NCI-H2081 treated with DMSO at 0.1 percent for 48 hours (cell line): ENCODE measurements around the gene CNPY4.
"Not testable (repeated sequence)": the region's sequence is repeated elsewhere in the genome, so short reads cannot be mapped to it uniquely, and the experiment has no call there.

Source experiments
- DNase-seq: peaks from one replicate; lab custom pipeline; 2025; lab: John Stamatoyannopoulos, UW

CNPY4 gene

DNA sequence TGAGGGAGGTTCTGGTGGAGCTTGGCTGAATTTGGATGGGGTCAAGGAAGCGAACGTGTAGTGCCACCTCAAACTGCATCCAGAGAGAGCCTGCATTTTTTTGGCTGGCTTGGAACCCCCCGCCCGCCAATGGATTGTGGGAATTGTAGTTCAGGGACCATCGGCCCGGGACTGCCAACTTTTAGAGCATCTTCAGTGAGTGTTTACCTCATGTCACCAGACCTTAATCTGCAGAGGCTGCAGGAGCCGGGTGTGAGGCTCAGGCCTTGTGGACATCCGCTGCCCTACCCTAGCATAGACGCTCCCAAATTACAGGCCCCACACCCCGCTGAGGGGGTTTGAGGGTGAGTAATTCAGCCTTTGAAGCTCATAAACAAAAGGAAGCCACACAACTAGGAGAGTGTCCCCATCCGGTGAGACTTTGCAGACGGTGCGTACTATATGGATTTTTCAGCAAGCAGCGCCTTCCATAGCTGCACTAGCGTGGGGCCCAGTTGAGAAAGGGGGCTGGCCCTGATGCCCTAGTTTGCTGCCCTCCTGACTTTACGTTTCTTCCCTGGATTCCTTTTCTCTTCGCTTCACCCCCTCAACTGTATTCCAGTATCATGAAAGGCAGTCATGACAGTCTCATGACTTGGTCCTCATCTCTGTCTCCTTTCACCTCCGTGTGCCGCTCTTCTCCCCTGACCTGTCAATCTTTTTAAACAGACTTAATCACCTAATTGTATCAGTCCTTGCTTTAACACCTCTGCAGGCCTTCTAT lies 717 bp downstream of the CNPY4 start:
- DNase-seq: no peak

DNA sequence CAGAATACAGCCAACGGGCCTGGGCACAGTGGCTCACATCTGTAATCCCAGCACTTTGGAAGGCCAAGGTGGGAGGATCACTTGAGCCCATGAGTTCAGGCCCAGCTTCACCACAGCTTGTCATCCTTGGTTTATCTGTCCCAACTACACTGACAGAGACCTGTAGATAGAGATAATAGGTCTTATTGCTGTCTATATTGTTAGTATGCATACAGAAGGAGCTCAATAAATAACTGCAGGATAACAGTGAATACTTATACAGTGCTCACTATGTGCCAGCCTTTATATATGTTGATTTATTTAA lies 1.3 kb downstream of the CNPY4 start:
- DNase-seq: no peak

DNA sequence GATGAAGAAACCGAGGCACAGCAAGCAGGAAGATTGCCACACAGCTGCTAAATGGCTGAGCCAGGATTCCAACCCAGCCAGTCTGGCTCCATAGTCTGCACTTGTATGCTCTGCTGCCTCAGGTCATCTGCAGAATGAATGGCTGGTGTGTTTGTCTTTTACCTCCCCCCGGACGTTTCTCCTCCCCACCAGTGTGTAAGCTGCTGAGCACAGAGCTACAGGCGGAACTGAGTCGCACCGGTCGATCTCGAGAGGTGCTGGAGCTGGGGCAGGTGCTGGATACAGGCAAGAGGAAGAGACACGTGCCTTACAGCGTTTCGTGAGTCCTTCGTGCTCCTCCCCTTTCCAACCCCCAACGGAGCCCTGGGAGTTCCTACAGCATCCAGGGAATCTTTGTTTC lies 2.6 kb downstream of the CNPY4 start:
- DNase-seq: peak; percentile 84

DNA sequence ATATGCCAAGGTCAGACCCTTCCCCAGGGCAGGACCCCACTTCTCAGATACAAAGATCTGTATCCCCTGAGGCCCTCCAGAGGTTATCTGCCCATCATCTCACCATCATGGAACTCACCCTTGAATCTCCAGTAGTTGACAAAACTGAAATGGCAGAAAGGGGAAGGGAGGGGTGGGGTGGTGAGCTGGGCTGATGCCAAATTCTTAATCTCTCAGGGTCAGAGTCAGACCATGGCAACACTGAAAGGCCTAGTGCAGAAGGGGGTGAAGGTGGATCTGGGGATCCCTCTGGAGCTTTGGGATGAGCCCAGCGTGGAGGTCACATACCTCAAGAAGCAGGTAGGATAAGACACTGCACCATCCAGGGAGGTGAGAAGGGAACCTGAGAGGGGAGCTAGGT lies 3.1 kb downstream of the CNPY4 start:
- no peak for DNase-seq

DNA sequence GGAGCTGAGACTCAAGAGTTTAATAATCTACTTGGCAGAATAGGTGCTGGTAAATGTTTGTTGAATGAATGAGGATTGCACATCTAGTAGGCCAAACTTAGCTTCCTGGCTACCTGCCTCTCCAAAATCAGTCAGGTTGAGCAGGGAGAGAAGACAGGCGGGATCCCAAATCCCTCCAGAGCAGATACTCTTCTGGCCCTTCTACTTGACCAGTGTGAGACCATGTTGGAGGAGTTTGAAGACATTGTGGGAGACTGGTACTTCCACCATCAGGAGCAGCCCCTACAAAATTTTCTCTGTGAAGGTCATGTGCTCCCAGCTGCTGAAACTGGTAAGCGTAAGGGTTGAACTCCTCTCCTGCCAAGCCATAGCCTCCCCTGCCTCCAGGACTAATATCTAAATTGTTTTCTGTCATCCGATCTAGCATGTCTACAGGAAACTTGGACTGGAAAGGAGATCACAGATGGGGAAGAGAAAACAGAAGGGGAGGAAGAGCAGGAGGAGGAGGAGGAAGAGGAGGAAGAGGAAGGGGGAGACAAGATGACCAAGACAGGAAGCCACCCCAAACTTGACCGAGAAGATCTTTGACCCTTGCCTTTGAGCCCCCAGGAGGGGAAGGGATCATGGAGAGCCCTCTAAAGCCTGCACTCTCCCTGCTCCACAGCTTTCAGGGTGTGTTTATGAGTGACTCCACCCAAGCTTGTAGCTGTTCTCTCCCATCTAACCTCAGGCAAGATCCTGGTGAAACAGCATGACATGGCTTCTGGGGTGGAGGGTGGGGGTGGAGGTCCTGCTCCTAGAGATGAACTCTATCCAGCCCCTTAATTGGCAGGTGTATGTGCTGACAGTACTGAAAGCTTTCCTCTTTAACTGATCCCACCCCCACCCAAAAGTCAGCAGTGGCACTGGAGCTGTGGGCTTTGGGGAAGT lies 5.1 kb downstream of the CNPY4 start:
- DNase-seq: no peak

DNA sequence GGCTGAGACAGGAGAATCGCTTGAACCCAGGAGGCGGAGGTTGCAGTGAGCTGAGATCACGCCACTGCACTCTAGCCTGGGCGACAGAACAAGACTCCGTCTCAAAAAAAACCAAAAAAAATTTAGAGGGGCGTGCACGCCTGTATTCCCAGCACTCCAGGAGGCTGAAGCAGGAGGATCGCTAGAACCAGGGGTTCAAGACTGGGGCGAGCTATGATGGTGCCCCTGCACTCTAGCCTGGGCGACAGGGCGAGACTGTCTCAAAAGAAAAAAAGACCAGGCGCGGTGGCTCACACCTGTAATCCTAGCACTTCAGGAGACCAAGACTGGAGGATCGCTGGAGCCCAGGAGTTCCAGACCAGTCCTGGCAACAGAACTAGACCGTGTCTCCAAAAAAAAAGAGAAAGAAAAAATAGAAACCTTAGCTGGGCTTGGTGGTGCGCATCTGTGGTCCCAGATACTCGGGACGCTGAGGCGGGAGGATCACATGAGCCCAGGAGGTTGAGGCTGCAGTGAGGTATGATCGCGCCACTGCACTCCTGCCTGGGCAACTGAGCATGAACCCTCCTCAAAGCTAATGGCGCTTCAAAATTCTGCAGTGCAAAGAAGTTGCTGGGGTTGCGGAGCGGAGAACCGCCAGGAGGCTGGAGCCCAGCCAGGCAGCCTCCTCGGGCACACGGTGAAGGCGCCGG lies 7.0 kb downstream of the CNPY4 start:
- DNase-seq: no peak

DNA sequence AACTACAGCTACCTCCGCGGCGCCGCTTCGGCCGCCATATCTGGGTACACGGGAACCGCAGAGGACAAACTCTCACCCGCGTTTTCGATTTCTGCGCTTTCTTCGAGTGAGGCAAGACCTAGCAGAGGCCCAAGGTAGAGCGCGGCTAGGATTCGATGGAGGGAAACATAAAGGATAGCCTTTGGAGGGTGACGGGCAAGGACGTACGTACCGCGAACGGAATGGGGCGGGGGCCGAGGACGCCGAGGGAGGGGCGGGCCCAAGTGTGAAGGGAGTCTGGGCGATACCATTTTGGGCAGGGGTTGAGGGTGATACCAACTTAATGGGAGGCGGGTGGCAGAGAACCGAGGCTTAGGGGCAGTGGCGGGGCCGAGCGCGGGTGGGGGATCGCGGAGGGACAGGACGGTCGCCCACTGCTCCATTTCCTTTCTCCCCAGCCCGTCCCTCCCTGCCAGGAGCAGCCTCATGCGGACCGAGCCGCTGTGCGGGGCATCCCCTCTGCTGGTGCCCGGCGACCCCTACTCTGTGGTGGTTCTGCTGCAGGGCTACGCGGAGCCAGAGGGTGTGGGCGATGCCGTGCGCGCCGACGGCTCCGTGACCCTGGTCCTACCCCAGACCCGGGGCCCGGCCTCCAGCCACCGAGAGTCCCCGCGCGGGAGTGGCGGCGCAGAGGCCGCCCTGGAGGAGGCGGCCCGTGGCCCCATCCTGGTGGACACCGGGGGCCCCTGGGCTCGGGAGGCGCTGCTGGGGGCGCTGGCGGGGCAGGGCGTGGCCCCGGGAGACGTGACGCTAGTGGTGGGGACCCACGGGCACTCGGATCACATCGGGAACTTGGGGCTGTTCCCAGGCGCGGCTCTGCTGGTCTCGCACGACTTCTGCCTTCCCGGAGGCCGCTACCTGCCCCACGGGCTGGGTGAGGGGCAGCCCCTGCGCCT lies 7.8 kb downstream of the CNPY4 start, which contains the start of gene MBLAC1:
Gene MBLAC1 (plus strand): TSS at position 37 of the 935 bp plus-strand sequence. CDS start 429 bp downstream, at position 466.
- peak; percentile 68 for DNase-seq

DNA sequence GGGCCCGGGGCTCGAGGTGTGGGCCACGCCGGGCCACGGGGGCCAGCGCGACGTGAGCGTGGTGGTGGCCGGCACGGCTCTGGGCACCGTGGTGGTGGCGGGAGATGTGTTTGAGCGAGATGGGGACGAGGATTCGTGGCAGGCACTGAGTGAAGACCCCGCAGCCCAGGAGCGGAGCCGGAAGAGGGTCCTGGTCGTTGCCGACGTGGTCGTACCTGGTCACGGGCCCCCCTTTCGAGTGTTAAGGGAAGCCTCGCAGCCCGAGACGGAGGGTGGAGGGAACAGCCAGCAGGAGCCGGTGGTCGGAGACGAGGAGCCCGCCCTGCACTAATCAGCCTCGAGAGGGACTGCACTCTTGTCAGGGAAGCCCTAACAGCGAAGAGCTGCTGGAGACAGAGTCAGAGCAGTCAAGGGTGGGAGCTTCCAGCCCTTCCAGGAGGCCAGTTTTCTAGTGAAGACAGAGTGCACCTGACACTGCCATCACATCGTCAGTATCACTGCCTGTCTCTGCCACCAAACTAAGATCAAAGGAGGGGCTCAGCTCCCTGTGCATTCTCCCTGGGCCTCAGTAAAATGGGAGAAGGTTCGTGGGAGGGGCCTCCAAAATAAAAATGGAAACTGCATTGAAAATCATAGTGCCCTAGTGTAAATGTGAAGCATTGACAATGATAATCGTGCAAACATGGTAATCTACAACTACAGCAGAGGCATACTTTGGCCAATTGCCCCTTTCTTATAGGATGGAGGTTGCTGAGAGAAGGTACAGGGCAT lies 8.6 kb downstream of the CNPY4 start:
- no peak for DNase-seq

DNA sequence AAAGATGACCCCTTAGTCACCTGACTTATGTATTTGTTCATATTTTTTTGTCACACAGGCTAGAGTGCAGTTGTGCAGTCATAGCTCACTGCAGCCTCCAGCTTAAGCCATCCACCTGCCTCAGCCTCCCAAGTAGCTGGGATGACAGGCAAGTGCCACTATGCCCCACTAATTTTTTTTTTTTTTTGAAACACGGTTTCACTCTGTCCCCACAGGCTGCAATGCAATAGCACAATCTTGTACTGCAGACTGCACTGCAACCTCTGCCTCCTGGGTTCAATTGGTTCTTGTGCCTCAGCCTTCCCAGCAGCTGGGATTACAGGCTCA lies 9.2 kb downstream of the CNPY4 start:
- no peak for DNase-seq

DNA sequence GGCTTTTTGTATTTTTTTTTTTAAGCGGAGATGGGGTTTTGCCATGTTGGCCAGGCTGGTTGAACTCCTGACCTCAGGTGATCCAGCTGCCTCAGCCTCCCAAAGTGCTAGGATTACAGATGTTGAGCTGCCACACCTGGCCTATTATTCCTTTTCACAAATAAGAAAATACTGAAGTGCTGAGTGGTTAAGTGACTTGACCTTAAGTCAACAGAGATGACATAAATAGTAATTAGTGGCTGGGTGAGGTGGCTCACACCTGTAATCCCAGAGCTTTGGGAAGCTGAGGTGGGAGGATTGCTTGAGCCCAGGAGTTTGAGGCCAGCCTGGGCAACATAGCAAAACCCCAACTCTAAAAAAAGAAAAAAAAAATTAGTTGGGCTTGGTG lies 10.8 kb downstream of the CNPY4 start:
- not testable (repeated sequence) for DNase-seq

DNA sequence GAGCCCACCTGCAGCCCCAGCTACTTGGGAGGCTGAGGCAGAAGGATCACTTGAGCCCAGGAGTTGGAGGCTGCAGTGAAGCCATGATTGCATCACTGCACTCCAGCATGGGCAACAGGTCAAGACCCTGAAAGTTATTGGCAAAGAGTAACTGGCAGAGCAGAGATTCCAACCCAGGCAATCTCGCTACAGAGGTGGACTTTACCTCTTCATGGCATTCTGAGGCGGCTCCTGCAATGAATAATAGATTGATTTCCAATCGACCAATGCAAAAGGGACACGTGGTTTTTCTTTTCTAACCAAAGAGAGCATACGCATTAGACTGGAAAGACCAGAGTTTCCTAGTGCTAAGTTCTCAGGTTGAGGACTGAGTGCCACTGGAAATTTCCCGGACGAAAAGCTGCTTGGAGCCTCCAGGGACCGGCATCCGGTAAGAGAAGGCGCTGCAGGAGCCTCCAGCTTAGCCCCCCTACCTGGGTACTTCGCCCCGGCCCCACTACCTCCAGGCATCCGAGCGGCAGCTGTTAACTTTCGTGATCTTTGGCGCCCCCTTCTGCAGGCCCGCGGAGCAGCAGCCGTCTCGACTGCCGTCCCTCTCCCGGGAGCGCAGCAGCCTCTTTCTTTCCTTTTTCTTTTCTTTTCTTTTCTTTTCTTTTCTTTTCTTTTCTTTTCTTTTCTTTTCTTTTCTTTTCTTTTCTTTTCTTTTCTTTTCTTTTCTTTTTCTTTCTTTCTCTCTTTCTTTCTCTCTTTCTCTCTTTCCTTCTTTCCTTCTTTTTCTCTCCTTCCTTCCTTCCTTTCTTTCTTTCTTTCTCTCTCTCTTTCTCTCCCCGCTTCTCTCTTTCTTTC lies 11.4 kb downstream of the CNPY4 start:
- DNase-seq: peak; percentile 55

DNA sequence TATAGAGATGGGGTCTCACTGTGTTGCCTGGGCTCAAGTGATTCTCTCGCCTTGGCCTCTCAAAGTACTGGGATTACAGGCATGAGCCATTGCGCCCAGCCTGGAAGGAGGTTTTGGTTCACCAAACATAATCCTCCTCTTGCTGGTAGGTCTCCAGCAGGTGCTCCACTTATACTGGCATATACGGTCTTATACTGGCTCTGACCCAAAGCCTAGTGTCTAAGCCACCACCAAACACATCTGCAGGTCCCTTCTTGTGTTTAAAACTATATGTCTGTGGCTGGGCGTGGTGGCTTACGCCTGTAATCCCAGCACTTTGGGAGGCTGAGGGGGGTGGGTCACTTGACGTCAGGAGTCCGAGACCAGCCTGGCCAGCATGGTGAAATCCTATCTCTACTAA lies 12.7 kb downstream of the CNPY4 start:
- DNase-seq: no peak

DNA sequence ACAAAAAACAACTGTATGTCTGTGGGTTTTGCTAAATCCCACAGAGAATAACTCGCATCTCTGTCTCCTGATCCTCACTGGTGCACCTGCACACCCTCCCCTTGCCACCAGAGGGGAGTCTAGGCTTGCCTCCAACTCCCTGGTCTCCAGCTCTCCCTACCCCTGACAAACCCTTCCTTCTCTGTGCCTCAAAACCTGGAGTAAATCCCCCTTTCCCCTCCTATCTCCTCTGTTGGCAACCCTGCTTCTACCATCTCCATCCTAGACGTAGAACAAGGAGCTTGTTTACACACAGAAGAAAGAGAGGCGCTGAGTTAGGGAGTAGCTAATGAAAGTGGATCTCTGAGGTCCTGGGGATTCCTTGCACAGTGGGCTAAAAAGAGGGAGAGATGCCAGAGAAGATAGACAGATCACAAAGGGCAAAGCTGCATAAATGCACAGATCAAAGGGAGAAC lies 13.3 kb downstream of the CNPY4 start:
- peak; percentile 44 for DNase-seq

DNA sequence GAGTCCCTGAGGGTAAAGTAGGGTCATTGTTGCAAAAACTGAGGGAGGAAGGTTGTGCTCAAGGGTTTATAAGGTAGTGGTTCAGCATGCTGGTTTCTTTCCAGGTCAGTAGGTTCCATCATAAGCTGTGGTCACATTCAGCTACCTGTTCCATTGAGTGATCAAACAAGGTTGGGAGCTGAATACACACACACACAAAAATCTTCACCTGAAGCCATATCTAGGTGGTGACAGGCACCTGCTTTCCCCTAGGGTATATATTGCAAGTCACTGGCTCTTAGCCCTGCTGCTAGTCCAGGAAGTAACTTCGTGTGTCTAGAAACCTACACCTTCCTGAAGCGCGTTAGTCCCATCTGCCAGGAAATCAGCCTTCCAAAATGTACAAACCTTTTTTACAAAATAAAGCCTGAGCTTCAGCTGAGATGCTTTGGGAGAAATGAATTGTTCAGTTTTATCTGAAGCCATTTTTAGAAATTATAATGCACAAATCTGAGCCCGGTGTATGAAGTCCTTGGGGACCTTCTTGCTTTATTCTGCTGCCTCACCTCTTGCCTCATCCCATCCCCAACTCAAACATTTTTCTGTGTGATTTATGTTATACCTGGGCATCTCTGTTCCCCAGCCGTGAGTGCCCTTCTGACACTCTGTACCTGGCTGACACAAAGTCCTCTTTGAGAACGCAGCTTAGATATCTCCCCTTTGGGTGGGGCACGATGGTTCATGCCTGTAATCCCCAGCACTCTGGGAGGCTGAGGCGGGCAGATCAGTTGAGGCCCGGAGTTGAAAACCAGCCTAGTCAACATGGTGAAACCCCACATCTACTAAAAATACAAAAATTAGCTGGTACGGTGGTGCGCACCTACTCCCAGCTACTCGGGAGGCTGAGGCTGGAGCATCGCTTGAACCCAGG lies 18.7 kb downstream of the CNPY4 start:
- no peak for DNase-seq

DNA sequence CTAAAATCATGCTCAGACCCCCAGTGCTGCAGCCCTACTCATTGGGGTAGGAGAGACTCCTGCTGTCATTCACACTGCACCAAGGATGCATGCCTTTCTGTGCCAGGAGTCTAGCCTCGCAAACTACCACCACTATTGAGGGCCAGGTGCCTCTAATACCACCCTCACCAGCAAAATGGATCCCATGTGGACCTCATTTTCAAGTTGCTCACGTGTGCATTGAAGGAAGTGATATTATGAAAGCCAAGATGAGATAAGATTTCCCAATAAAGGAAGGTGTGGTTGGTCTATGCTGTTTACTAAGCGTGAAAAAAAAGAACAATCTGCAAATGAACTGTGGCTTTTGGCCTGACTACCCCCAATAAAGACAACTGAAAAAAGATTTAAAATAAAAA lies 22.1 kb downstream of the CNPY4 start:
- no peak for DNase-seq

DNA sequence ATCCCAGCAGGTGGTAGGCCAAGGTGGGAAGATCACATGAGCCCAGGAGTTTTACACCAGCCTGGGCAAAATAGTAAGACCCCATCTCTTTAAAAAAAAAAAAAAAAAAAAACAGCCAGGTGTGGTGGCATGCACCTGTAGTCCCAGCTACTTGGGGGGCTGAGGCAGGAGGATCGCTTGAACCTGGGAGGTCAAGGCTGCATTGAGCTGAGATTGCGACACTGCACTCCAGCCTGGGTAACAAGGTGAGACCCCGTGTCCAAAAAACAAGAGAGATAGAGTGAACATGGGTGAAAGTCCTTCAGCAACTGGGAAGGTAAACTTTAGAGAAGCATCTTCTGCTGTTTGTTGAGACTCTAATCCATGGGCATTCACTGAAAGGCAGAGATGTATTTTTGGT lies 23.0 kb downstream of the CNPY4 start:
- DNase-seq: no peak

DNA sequence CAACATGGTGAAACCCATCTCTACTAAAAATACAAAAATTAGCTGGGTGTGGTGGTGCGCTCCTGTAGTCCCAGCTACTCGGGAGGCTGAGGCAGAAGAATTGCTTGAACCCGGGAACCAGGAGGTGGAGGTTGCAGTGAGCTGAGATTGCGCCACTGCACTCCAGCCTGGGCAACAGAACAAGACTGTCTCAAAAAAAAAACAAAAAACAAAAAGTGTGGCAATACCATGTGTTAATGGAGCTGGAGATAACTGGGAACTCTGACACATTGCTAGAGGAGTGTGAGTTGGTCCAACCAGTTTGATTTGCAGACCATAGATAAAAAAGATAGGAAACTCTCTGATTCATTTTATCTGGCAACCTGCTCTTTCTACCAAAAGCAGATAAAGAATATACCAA lies 26.9 kb downstream of the CNPY4 start:
- not testable (repeated sequence) for DNase-seq

DNA sequence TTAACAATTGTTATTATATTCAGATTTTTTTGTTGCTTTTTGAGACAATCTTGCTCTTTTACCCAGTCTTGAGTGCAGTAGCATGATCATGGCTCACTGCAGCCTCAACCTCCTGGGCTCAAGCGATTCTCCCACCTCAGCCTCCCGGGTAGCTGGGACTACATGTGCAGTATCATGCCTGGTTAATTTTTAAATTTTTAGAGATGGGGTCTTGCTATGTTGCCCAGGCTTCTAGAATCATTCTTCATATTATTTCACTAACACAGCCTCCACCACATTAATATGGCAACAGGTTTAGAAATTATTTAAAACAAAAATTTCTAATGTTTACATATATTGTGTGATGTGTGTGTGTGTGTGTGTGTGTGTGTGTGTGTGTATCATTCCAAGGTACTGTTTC lies 27.8 kb downstream of the CNPY4 start:
- no peak for DNase-seq

DNA sequence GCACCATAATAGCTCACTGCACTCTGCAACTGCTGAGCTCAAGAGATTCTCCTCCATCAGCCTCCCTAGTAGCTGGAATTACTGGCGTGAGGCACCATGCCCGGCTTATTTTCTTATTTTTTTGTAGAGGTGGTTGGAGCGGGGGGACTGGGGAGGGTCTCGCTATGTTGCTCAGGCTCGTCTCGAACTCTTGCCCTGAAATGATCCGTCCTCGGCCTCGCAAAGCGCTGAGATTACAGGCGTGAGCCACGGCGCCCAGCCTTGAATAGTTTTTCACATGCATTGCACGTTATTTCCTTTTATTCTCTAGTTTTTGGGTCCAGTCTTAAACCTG lies 28.8 kb downstream of the CNPY4 start:
- no peak for DNase-seq
